COR-L47 (cell line): ENCODE measurements around the gene BLTP3B.

Experiments
- DNase-seq: peaks from one replicate; lab custom pipeline; 2025; lab: John Stamatoyannopoulos, UW

The BLTP3B gene

GRCh38 chr12:100120355-100120754 lies 22.3 kb downstream of the BLTP3B start:
- no peak for DNase-seq

GRCh38 chr12:100115291-100115690 lies 27.4 kb downstream of the BLTP3B start:
- no peak for DNase-seq

- no peak for DNase-seq
These were observed 28.1 kb downstream of the BLTP3B start for GRCh38 chr12:100114574-100114973.

- DNase-seq, result no peak
These were observed 32.4 kb downstream of the BLTP3B start for GRCh38 chr12:100110276-100110675.

- DNase-seq, result no peak
These were observed 35.8 kb downstream of the BLTP3B start for GRCh38 chr12:100106861-100107260.

GRCh38 chr12:100105661-100106060 lies 37.0 kb downstream of the BLTP3B start:
- no peak for DNase-seq

- DNase-seq, result no peak
These were observed 41.7 kb downstream of the BLTP3B start for GRCh38 chr12:100101000-100101399.
